HG03064 (cell line): Measurements from ENCODE around the gene TMEM223.
"Not testable (repeated sequence)": the region's sequence is repeated elsewhere in the genome, so short reads cannot be mapped to it uniquely, and the experiment has no call there.

ENCODE experiments used
- ATAC-seq: cut with Tn5 transposase; IDR thresholded peaks from one replicate; pipeline ENCODE4 v1.9.1; 2021; ENCODE audit warnings: low read depth; ENCODE audit not compliant: unreplicated experiment

TMEM223 gene, protein sequence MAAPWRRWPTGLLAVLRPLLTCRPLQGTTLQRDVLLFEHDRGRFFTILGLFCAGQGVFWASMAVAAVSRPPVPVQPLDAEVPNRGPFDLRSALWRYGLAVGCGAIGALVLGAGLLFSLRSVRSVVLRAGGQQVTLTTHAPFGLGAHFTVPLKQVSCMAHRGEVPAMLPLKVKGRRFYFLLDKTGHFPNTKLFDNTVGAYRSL

DNA sequence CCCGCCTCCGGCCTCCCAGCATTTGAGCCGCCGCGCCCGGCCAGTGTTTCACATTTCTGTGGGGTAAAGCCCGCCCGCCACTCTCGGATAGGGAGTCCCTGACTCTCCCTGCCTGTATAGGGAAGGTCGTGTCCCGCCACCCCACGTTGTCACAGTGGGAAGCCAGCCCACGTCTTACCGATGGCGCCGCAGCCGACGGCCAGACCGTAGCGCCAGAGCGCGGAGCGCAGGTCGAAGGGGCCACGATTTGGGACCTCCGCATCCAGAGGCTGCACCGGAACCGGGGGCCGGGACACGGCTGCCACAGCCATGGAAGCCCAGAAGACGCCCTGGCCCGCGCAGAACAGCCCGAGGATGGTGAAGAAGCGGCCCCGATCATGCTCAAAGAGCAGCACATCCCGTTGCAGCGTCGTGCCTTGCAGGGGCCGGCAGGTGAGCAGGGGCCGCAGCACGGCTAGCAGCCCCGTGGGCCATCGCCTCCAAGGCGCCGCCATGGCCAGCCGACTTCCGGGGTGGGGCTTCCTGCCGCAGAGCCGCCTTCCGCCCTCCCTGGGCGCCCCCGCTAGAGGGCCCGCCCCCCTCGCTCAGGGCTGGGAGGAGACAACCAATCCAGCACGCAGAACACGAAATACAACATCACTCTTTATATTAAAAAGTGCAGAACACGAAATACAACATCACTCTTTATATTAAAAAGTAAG, at the start of gene TMEM223:
TMEM223 (minus strand) TSS at position 506 of the 701 bp plus-strand sequence; CDS start at position 494, 12 bp downstream.
- ATAC-seq, result peak; percentile 54

DNA sequence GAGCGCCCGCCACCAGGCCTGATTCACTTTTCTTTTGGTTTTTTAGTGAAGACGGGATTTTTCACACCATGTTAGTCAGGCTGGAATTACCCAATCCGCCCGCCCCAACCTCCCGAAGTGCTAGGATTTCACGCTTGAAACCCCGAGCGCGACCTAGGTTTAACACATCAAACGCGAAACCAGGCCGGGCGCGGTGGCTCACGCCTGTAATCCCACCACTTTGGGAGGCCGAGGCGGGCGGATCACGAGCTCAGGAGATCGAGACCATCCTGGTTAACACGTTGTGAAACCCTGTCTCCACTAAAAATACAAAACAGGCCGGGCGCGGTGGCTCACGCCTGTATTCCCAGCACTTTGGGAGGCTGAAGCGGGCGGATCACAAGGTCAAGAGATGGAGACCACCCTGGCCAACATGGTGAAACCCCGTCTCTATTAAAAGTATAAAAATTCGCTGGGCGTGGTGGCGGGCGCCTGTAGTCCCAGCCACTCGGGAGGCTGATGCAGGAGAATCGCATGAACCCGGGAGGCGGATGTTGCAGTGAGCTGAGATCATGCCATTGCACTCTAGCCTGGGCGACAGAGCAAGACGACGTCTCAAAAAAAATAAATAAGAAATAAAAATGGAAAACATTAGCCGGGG, 49.0 kb upstream of the TMEM223 start:
- ATAC-seq, result not testable (repeated sequence)

DNA sequence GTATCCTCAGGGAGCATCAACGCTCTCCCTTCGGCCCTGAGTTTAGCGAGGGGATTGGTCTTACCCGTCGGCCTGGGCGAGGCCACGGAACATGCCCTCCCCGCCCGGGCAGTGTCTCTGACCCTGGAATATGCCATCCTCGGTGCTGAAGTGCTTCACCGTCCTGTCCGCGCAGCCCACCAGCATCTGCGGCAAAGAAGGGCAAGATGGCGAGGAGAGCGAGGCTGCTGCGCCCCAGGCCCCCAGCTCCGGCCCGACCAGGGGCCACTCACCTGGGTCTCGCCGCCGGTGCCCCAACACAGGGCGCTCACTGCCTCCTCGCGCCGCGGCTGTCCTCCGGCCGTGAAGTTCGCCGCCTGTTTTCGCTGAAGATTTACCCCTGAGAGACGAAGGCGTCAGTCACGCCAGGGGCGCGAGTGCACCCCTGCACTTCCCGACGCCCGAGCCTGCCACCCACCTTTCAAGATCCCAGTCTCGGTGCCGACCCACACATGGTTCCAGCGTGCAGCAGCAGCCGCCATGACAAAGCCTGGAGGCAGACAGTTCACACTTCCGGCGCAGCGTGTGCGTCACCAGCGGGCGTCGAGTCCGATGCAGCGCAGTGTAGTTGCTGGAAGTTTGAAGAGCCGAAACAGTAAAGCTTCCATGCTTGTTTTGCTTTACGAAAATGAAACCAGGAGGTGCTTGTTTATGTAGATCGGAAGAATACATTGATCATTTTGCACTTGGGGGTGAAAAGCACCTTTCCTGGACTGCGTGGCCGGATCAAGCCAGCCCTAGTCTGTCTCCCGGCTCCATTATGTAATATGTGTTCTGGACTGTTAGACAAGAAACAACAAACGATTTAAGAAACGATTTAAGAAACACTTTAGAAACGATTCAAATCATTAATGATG, 47.5 kb upstream of the TMEM223 start, which contains the start of gene WDR74:
WDR74 (minus strand) TSS at position 541 of the 896 bp plus-strand sequence; CDS start at position 521, 20 bp downstream.
- peak; percentile 56 for ATAC-seq

DNA sequence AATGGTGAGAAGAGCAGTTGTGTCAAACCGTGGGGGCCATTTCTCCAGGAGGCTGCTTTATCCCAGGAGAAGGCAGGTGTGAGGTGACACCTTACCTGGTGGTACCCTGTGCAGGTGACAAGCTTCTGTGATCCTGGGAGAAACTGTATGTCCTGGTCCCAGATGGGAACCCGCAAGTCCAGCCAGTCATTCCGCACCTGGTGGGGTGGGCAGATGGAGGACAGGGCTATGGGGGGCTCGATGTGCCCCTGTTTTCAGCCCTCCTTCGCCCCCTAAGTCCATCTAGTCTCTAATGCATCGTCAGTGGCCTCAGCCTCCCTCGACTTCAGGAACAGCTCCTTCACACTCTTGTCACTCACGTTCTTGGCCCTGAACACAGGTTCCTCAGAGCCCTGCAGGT, 43.5 kb upstream of the TMEM223 start:
- ATAC-seq, result no peak

DNA sequence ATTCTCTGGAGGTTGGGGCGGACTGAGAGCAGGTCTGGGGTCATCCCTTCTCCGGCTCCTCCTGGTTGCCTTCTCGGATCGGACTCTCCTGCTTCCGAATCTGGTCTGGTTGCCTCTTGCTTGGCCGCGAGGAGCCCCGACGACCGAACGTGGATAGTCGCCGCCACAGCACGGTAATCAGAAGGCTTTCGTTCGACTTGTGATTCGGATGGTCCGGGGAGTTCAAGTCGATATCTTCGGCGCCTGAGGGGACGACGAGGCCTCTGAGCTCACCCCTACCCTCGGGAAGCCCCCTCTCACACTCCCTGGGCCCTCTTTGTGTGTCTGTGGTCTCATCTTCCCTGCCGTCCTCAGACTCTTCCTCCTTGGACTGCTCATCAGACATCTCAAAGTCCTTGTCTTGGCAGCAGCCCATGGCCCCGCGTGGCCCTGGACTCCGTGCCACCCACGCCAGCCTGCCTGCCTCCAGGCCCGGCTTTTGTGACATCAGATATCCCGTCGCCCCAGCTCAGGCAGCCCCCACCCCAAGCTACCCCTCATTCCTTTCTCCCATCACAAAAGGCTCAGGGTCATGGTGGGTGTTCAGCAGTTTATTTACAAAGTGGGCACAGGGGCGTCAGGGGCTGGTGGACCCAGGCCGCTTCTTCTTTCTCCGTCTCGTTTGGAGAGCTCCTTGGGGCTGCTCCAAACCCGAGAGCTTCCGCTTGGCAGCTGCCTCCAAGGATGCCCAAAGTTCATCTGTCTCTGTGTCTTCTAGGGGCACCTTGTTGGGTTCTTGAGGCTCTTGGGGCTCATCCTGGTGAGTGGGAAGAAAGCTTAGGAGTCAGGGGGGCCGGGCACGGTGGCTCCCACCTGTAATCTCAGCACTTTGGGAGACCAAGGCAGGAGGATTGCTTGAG, 40.8 kb upstream of the TMEM223 start, which contains the start of gene TEX54:
TEX54 (minus strand) TSS at position 506 of the 899 bp plus-strand sequence.
- ATAC-seq, result peak; percentile 12

DNA sequence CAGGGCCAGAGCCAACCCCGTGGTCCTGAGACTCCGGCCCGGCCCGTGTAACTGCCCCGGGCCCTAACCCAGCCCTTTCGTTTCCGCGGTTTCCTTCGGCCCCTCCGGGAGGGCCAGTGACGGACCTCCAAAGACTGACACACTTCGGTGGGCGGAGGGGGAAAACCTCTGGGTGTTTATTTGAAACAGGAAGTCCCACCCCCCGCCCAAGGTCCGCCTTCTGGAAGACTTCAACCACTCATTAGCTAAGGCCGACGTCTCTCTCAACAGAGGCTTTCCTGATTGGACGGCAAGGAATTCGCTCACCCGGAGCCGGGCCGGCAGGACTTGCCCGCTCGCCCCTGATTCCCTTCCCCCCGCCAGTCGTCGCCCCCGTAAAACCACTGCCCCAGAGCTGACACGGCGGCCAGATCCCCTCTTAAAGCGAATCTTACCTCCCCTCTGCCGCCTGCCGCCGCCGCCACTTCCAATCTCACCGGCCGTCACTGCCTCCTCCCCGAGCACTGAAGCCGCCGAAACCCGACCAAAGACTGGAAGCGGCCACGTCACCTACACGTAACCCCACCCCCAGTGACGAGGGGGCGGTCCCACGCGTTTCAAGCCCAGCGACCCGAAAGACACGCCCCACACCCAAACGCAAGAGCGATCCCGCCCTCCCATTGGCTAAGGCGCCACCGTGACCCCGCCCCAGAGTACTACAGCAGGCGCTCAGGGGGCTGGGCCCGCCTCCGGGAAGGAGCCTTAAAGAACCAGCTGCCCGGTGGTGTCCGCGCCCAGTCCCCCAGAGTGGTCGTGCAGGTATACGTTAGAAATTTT, 39.9 kb upstream of the TMEM223 start, which contains the start of gene STX5:
STX5 (minus strand) TSS at position 532 of the 816 bp plus-strand sequence. CDS start 808 bp downstream, outside the sequence.
- peak; percentile 75 for ATAC-seq

DNA sequence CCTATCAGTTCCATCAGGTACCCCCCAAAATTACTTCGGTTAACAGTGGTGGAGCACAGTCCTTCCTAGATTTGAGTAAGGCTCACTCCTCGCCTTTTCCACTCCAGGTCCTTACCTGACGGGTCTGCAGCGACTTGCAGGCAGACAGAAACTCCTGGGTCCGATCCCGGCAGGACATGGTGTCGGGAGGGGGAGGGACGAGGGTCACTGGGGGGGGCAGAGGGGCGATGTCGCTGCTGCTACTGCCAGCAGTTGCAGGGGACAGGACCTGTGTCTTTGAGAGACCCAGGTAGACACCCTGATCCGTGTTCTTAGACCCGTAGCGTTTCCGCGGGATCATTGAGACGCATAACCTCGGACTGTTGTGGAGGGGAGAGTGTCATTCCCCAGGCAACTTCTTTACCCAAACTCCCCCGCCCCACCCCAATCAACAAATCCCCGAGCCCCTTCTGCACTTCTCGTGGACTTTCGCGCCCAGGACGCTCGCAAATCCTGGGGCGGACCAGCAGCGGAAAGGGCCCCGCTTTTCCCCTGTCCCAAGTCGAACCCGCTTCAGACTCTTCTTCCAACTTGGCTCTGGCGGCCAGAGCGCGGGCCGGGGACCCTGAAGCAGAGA, 39.2 kb upstream of the TMEM223 start:
- no peak for ATAC-seq

DNA sequence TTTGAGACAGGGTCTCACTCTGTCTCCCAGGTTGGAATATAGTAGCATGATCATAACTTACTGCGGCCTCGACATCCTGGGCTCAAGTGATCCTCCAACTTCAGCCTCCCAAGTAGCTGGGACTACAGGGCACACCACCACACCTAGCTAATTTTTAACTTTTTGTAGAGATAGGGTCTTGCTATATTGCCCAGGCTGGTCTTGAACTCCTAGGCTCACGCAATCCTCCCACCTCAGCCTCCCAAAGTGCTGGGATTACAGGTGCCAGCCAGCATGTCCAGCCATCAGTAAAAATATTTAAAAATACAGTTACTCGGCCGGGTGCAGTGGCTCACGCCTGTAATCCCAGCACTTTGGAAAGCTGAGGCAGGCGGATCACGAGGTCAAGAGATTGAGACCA, 36.3 kb upstream of the TMEM223 start:
- ATAC-seq, result not testable (repeated sequence)

DNA sequence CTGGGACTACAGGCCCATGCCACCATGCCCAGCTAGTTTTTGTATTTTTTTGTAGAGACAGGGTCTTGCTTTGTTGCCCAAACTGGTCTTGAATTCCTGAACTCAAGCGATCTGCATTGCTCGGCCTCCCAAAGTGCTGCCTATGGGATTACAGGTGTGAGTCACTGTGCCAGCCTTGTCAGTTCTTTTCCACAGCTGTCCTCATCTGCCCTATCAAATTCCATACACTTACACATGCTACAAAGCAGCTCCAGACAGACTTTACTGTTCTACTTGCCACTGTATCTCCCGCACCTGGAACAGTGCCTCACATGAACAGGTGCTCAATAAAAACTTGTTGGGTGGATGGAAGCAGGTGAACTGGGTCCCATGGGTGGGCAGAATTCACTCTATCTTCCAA, 31.9 kb upstream of the TMEM223 start:
- ATAC-seq, result no peak

DNA sequence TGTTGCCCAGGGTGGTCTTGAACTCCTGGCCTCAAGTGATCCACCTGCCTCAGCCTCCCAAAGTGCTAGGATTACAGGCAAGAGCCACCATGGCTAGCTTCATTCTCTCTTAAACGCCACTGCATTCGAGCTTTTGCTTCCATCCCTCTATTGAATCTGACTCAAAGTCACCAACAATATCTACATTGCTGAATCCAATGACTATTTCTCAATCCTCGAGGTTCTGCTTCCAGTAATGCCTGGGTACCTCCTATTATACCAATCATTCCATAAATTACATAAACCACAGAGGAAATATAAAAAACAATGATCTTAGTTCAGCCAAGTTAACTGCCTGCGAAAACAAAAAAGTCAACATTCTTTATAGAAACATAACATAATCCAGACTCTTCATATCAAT, 25.3 kb upstream of the TMEM223 start:
- no peak for ATAC-seq

DNA sequence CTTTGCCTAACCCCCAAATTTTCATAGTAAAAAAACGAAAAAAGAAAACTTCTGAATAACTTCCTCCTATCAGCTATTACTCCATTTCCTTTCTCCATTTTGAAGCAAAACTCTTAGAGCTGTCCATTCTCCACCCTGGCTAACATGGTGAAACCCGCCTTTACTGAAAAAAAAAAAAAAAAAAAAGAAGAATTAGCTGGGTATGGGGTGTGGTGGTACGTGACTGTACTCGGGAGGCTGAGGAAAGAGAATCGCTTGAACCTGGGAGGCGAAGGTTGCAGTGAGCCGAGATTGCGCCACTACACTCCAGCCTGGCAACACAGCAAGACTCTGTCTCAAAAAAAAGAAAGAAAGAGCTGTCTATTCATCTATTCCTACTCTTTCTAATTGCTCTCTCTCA, 24.8 kb upstream of the TMEM223 start:
- ATAC-seq, result no peak

DNA sequence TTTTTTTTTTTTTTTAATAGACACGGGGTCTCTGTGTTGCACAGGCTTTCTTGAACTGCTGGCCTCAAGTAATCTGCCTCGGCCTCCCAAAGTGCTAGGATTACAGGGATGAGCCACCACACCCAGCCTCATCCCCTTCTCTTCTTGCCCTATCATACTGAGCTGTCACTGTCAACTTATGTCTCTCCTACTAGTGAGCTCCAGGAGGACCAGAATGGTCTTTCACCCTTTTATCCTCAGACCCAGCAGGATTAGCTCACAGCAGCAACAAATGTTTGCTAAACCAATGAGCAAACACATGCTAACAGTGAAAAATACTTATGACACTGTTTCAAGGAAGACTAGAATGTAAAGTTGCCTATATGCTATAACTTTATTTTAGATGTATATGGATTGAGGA, 19.9 kb upstream of the TMEM223 start:
- no peak for ATAC-seq

DNA sequence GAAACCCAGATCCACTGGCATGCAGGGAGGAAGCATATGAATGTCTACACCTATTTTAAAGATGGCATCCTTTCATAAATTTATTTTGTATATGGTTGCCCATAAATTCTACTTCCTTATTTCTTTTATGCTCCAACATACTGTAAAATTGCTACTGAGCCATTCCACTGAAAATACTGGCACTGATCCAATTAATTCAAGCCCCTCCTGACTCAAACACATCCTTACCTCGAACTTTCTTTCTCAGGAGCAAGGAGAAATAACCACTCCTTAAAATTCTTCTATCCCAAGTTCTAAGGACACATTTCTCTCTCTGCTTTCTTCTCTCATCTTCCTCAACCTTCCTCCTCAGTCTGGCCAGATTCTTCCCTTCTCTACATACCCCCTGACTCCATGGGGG, 18.9 kb upstream of the TMEM223 start:
- no peak for ATAC-seq

DNA sequence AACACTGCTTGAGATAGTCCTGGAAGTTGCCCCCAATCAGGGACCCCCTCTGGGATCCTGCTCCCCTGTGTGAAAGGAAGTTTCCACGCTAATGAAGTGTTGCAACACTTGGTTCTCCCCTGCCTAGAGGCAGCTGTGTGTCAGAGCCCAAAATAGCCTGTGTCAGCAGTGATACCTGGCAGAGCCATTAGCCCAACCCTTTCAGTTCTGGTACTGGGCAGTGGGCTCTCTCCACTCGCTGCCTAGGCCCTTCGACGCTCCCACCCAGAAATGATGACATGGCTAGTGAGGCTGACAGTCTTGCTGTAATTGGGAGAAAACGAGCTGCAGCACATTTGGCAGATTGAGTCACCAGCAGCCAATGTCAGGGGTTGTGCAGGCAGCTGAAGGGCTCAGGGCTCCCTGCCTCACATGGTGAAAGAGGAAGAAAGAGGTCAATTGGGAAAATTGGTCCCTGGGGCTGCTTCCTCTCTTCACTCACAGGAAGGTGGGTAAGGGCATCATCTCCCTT, 14.9 kb upstream of the TMEM223 start:
- no peak for ATAC-seq

DNA sequence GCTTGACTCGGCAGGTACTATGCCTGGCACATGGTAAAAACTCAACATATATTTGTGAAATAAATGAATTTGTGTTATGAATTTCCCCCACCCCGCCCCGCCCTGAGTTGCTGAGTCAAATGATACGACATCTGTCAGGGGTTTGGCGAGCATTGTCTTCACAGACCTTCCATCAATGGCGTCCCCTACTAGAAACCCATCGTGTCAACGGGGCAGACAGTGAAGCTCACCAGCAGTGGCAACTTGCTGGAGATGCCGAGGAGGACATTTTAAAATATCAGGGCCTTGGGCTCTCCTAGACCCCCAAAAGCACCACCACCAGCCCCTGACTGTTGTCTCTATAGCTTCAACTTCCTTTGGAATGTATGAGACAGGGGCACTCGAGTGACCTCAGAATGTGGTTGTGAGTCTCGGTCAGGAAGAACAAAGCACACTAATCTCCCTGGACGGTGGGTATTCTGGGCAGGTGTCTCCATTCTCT, 14.2 kb upstream of the TMEM223 start:
- no peak for ATAC-seq

DNA sequence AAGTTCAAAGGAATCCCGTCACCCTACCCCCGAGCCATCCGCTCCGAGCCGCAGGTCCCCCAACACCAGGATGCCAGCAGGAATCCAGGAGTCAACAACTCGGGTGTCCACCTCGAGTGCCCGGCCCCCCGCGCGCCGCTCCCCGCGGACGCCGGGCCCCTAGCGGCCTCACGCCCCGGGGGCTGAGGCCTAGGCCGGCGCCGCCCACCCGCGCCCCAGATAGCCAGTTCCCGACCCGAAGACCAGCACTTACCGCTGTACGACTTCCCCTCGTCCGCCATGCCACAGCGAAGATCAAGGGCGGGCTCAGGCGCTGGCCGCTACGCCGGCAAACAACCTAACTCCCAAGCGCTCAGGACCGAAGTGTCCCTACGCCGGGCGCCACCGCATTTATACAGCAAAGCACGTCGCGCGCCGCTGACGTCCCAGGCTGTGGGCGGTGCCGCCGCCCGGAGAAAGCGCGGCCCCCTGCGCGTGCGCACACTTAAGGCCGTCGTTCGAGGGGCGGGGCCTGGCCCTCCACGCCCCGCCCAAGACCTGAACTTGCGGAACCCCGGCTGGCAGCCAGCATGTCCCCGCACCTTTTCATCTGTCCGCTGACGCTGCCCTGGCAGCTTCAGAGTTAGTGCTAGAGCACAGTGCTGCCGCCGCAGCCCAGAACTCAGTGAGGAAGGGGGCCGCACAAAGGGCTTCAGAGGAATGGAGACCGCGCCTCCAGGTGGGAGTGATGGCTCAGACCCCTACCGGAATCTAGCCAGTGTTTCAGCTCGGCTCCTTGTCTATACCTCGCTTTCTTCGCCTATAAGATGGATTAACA, 13.5 kb upstream of the TMEM223 start, which contains the start of gene NXF1:
NXF1 (minus strand) TSS at position 365 of the 817 bp plus-strand sequence; CDS start at position 281, 84 bp downstream.
- peak; percentile 73 for ATAC-seq
